ENCODE measurements around the gene ANKRD53. TPM values are rescaled to one million over a fixed set of nuclear protein-coding genes. Genes with fewer than 3 reads are reported as not detected.
A peak's percentile ranks its signal among the peaks of the same experiment; 100 is the strongest.

The ANKRD53 gene
- total and polyA plus RNA-seq, 9 of the 15 experiments (the other 6 are each of a cell fraction or from before 2014, with no cell fraction given) = 0.18 TPM; not detected in 8

- TF ChIP-seq UBTF (IDR thresholded peaks at IDR 0.05; ENCODE audit: borderline replicate concordance in 1 of 2, low read depth in 2 of 2, low read length in 2 of 2) (peak in 1 of 2 experiments; percentile 68; a peak in 1 of 4 replicates), ZNF384 (IDR thresholded peaks at IDR 0.05; ENCODE audit: low read depth, low read length) (no peak), ZNF512 (tag; IDR thresholded peaks at IDR 0.05) (no peak), SAP30 (IDR thresholded peaks at IDR 0.05; ENCODE audit: borderline replicate concordance, insufficient read depth, low read depth, low read length, poor library complexity, severe bottlenecking) (peak; percentile 67), ZBTB1 (CRISPR knock-in tag; IDR thresholded peaks at IDR 0.05; ENCODE audit: borderline replicate concordance, low read depth) (peak; percentile 49; the same call in 1 of the 2 replicates), SMAD2 (IDR thresholded peaks at IDR 0.05; ENCODE audit: low read depth, low read length) (no peak), ELF1 (tag; IDR thresholded peaks at IDR 0.05) (no peak), DDX20 (tag; IDR thresholded peaks at IDR 0.05; ENCODE audit: low read depth) (no peak), PHF20 (IDR thresholded peaks at IDR 0.05; ENCODE audit: partially characterized antibody) (no peak), CBX5 (IDR thresholded peaks at IDR 0.05; ENCODE audit: borderline replicate concordance, low read depth) (no peak), GABPA (tag; conservative IDR thresholded peaks at IDR 0.05; ENCODE audit: low read depth) (0 out of 2 replicates have a peak, but pooled peaks have one; percentile 5), TSHZ1 (CRISPR knock-in tag; IDR thresholded peaks at IDR 0.05) (no peak)
- TF ChIP-seq, protein P1, sequence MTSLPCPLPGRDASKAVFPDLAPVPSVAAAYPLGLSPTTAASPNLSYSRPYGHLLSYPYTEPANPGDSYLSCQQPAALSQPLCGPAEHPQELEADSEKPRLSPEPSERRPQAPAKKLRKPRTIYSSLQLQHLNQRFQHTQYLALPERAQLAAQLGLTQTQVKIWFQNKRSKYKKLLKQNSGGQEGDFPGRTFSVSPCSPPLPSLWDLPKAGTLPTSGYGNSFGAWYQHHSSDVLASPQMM (CRISPR knock-in tag; IDR thresholded peaks at IDR 0.05) = no peak
- TF ChIP-seq, protein P2, sequence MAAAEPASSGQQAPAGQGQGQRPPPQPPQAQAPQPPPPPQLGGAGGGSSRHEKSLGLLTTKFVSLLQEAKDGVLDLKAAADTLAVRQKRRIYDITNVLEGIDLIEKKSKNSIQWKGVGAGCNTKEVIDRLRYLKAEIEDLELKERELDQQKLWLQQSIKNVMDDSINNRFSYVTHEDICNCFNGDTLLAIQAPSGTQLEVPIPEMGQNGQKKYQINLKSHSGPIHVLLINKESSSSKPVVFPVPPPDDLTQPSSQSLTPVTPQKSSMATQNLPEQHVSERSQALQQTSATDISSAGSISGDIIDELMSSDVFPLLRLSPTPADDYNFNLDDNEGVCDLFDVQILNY (CRISPR knock-in tag; IDR thresholded peaks at IDR 0.05) = no peak
- TF ChIP-seq, protein P3, sequence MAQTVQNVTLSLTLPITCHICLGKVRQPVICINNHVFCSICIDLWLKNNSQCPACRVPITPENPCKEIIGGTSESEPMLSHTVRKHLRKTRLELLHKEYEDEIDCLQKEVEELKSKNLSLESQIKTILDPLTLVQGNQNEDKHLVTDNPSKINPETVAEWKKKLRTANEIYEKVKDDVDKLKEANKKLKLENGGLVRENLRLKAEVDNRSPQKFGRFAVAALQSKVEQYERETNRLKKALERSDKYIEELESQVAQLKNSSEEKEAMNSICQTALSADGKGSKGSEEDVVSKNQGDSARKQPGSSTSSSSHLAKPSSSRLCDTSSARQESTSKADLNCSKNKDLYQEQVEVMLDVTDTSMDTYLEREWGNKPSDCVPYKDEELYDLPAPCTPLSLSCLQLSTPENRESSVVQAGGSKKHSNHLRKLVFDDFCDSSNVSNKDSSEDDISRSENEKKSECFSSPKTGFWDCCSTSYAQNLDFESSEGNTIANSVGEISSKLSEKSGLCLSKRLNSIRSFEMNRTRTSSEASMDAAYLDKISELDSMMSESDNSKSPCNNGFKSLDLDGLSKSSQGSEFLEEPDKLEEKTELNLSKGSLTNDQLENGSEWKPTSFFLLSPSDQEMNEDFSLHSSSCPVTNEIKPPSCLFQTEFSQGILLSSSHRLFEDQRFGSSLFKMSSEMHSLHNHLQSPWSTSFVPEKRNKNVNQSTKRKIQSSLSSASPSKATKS (CRISPR knock-in tag; IDR thresholded peaks at IDR 0.05) = no peak
Observed at GRCh38 chr2:70994009-70994698, 15.7 kb downstream of the ANKRD53 start (continued).

Data from K562 (cell line).